Hematopoietic multipotent progenitor cell treated with erythropoietin and hydrocortisone succinate and interleukin-3 and kit ligand, for 15 days (in vitro differentiated cells): ENCODE measurements around the gene MYO5B.
"Not testable (repeated sequence)": the region's sequence is repeated elsewhere in the genome, so short reads cannot be mapped to it uniquely, and the experiment has no call there.

Experiments
- DNase-seq: peaks from one replicate; pipeline ENCODE4 v3.0.0-alpha.2; 2015; ENCODE audit warnings: low spot score

Gene MYO5B

DNA sequence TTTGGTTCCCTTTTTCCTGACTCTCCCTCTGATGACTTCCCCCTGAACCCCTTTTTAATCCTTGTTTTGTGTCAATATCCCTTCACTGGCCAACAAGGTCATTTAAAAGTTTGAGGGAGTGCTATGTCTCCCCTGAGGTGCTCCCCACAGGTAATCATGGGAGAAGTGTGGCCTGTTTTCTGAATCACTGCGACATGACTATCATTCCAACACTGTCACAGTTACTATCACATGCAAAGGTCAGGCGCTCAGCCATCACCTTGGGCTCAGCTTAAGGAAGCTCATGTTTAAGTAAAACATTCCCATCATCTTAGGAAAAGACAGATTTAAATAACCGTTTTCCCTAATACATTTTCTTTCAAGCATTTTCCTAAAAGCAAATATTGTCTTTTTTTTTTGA, 360.7 kb downstream of the MYO5B start:
- DNase-seq: no peak

DNA sequence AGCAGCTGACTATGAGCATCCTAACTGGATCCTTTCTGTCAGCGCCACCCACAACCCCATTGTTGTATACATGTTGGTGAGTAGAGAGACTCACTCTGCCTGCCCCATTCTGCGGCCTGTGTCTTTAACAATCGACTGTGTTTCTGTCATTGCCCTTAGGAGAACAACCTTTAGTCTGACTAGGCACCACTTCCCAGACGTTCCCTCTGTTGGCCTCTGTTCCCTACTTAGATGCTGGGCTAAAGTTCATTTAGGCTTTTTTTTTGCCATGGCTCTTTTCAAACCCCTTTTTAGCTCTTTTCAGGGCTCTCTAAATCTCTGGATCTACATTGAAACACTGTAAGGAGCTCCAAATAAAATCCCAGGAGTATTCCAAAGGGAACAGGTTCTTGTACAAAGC, 361.1 kb downstream of the MYO5B start:
- DNase-seq: no peak

DNA sequence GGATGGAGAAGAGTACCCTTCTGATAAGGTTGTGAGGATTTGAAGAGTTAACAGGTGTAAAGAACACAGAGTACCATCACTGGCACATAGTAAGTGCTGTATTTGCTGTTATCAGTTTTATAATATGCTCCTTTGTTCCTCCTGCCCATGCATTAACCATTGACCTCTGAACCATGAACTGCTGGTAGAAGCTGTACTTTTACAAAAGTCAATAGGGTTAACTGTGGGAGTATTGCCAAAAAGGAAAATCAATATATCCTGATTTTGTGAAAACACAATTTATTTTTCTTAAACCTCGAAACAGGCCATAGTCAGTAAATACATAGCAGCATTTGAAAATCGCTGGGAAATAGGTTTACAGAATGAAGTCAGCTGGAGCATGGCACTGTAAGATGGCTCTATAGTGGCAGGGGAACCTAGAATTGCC, 362.7 kb downstream of the MYO5B start:
- DNase-seq: no peak

DNA sequence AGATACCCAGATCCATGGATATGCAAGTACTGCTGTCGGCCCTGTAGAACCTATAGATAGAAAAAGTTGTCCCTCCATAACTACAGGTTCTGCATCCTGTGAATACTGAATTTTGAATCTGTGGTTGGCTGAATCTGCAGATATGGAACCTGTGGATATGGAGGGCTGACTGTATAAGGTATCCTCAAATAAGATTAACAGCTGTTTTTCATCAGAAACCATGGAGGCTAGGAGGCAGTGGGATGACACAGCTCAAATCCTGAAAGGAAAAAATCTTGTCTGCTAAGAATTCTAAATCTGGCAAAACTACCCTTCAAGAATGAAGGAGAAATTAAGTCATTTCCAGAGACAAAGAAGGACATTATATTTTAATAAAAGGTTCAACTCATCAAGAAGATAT, 367.0 kb downstream of the MYO5B start:
- DNase-seq: no peak

DNA sequence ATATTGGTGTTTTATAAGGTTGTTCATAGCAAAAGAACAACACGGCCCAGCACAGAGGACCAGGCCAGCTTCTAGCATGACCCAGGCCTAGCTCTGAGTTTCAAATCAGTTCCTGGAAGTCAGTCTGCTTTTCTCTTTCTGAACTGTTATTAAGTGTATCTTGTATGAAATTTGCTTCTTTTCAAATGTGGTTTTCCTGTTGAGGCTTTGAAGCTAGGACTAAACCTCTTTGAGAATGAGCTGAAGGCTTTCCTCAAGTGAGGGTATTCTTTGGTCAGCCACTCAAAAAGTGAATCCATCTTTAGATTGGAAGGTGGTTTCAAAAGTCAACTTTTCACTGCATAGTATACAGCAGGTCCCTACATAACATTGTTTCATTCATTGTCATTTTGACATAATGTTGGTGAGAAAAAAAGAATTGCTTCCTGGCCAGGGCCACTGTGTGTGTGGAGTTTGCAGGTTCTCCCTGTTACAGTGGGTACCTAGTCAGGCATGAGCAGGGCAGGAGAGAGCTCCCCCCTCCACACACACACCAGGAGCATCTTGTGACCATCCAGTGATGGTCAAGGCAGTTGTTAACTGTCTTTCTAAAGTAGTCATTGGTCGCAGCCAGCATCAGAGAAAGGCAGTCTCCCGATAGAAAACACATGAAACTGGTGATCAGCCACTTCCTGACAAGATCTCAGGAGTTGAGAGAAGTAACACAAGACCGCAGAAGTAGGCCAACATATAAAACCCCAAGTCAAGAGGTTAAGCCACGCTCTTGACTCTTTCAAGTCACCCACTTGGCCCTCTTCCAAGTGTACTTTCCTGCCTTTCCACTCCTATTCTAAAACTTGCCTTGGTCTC, 374.9 kb downstream of the MYO5B start:
- peak; percentile 48 for DNase-seq

DNA sequence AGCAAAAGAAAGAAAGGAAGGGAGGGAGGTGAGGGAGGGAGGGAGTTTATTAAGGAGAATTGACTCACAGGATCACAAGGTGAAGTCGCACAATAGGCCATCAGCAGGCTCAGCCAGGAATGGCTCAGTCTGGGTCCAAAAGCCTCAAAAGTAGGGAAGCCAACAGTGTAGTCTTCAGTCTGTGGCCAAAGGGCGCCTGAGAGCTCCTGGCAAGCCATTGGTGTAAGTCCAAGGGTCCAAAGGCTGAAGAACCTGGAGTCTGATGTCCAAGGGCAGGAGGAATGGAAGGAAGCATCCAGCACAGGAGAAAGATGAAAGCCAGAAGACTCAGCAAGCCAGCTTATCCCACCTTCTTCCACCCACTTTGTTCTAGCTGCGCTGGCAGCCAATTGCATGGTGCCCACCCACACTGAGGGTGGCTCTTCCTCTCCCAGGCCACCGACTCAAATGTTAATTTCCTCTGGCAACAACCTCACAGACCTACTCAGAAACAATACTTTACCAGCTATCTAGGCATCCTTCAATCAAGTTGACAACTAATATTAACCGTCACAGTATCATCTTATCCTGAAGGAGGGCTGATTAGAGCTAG, 375.8 kb downstream of the MYO5B start:
- DNase-seq: no peak

DNA sequence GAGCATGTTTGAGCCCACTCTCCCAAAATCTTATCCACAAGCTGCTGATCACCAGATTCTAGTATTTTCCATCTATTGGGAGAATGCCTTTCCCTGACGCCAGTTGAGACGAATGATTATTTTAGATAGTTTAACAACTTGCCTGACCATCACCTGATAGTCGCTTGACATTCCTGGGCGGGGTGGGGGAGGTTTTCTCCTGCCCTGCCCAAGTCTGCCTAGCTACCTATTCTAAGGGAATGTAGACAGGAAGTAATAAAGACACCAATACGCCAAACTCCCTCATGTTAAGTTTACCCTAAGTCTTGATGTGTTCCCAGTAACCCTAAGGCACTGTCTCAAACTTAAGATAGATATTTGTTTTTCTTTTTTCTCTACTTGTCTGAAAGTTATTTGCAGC, 377.0 kb downstream of the MYO5B start:
- no peak for DNase-seq

DNA sequence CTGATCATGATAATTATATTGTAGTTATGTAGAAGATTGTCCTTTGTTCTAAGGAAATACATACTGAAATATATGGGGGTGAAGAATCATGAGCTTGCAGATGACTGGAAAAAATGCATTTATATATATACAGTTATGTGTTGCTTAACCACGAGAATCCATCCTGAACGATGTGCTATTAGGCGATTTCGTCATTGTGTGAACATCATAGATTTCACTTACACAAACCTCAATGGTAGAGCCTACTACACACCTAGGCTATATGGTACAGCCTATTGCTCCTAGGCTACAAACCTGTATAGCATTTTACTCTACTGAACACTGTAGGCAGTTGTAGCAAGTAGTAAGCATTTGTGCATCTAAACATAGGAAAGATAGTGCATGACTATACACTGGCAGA, 379.0 kb downstream of the MYO5B start:
- DNase-seq: no peak

DNA sequence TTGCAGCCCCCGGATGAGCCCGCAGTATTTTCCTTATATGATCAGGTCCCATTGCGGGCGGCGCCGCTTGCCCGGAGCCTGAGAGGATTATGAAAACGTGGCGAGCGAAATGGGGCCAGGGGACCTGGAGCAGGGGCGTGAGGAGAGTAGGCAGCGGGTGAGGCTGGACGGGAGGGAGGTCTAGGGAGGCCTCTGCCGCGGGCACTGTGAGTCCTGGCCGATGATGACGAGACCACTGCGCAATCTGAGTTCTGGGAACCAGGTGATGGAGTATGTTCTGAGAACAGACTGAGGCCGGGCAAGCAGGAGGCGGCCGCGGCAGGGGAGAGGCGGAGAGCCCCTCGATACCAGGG, 380.8 kb downstream of the MYO5B start:
- peak; percentile 74 for DNase-seq

DNA sequence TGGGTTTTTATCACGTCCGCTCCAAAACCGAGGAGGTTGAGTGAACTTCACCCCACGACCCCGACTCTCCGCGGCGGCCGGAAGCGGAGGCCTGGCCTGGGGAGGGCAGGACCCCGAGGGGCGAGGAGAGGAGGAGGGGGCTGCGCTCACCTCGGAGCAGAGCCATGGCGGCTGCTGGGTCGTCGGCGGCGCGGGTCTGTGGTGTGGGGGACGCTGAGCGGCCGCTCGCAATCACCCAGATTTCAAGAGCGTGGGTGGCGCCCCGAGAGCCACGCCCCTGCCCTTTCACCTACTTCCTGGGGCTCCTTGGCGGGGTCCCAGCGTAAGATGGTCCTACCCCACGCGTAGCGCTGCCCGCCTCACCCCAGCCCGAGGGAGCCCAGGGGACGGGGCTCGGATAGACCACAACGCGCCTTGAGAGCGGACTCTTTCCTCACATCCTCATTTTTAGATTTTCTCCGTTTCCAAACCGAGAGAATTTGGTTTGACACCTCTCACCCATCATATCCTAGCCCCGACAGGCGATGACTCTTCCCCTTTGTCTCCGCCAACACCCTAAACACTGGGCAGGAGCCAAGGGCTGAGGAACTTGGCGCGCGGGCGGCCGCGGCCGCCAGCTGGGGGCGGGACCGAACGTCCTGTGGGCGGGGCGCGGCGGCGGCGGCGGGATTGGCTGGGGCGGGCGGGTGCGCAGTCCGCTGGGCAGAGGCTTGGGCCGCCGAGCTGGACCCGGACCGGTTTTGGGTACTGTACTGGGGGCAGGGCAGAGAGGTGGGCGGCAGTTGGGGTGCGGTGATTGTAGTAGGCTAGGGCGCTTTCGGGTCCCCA, 381.4 kb downstream of the MYO5B start, which contains the start of gene ACAA2:
ACAA2 (minus strand) TSS at position 215 of the 828 bp plus-strand sequence; CDS start at position 166, 49 bp downstream.
- DNase-seq: peak; percentile 88

DNA sequence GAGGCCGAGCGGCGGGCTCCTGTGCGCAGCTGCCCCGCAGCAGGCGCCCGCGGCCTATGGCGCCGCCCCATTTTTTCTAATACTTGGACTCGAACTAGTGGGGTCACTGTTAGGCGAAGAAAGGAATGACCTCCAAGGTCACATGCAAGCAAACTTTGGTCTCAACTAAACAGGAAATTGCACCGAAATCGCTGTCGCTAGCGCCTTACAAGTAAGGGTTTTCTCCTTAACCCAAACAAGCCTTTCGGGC, 382.0 kb downstream of the MYO5B start:
- DNase-seq: peak; percentile 16

DNA sequence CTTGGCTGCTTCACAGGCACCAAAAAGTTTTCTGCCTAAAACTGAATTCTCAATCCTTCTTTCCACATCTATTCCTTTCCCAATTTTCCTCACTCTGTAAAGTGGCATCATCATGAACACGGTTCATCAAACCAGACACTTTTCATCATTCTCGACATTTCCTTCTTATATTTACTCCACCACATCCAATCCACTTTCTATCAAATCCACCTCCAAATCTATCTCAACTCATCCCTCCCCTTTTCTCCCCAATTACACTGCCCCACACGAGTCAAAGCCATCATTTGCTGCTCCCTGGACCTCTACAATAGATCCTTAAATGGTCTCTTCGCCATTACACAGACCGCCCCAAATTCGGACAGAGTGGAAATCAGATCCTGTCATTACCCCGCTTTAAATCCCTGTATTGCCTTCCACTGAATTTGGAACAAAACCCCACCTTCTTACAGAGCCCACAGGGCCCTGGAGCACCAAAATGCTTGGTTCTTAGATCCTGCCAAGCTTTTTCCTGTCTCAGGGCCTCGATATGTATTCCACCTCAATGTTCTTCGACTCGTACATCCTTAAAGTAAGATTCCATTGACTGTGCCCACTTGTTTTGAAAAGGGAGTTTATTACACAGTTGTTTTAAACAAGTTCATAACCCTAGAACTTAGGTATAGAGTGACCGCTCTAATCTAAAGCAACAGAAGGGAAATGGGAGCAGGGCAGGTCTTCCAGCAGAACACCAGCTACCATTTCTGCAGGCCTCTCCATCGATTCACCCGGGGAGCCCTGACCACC, 382.5 kb downstream of the MYO5B start:
- DNase-seq: no peak

DNA sequence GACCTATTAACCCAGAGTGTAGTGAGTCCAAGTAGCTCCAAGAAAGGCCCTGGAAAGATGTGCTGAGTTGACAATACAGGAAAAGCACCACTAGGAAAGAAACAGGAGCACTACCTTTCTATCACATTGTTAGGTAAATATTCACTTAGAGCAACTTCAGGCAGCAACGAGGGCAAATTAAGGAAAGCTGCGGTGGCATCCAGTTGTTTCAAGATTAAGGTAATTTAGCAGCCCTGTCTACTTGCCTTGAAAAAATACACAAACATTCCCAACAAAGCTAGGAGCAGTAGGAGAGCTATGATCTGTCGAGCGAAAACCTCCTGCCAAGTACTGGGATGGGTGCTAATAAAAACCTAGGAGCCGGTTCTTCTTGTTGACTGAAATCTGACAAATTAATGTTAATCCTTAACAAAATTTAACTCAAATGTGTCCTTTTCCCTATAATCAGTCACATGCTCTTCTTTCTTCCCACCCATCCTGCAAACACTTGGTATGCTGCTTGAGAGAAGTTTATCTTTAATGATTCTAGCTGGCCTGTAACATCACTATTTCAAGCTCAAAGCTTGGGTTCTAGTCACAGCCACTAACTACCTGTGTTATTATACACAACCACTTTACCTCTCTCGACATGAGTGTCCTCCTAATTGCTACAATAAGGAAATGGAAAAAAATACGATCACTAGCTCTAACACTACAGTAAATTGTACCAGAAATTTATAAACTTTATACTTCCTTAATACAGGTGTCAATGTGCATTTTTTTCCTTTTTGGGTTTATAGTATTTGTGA, 383.6 kb downstream of the MYO5B start:
- no peak for DNase-seq

DNA sequence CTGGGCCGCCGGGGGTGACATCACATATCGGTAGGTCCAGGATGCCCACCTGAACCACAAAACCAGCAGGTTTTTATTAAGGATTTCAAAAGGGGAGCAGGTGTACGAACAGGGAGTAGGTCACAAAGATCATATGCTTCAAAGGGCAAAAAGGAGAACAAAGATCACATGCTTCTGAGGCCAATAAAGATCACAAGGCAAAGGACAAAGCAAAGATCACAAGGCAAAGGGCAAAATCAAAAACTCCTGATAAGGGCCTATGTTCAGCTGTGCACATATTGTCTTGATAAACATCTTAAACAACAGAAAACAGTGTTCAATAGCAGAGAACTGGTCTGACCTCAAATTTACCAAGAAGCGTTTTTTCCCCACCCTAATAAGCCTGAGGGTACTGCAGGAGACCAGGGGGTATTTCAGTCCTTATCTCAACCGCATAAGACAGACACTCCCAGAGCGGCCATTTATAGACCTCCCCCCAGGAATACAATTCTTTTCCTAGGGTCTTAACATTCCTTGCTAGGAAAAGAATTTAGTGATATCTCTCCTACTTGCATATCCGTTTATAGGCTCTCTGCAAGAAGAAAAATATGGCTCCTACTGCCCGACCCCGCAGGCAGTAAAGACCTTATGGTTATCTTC, 386.3 kb downstream of the MYO5B start:
- not testable (repeated sequence) for DNase-seq

DNA sequence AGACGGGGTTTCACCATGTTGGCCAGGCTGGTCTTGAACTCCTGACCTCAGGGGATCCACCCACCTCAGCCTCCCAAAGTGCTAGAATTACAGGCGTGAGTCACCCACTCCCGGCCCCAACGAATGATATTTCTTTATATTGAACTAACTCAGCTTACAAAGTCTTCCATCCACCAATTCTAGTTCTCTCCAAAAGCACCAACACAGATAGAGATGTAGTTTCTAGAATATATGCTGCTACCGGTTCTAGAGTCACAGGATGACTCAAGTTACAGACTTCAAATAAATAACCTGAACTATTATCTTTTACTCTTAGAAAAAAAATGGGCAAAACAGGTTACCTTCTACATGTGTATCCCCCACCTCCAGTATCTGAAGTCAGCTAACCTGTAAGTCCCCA, 390.9 kb downstream of the MYO5B start:
- DNase-seq: no peak

DNA sequence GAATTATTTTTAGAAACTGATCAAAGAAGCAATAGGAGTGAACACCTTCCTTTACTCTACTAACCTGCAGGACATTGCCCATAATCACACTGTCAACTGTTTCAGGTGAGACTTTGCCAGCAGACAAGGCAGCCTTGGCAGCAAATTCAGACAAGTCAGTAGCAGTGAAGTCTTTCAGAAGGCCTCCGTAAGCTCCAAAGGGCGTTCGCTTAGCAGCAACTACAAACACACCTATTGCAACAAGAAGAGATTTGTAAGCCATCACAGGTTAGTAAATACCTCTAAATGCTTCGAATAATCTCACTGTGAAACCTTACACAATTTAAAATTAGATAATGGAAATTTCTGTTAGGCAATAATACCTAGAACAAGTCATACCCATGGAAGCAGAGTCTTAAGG, 392.3 kb downstream of the MYO5B start:
- DNase-seq: no peak

DNA sequence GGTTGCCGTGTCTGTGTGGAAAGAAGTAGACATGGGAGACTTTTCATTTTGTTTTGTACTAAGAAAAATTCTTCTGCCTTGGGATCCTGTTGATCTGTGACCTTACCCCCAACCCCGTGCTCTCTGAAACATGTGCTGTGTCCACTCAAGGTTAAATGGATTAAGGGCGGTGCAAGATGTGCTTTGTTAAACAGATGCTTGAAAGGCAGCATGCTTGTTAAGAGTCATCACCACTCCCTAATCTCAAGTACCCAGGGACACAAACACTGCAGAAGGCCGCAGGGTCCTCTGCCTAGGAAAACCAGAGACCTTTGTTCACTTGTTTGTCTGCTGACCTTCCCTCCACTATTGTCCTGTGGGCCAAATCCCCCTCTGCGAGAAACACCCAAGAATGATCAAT, 394.5 kb downstream of the MYO5B start:
- DNase-seq: not testable (repeated sequence)

DNA sequence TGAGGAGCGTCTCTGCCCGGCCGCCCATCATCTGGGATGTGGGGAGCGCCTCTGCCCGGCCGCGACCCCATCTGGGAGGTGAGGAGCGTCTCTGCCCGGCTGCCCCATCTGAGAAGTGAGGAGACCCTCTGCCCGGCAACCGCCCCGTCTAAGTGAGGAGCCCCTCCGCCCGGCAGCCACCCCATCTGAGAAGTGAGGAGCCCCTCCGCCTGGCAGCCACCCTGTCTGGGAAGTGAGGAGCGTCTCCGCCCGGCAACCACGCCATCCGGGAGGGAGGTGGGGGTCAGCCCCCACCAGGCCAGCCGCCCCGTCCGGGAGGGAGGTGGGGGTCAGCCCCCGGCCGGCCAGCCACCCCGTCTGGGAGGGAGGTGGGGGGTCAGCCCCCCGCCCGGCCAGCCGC, 395.1 kb downstream of the MYO5B start:
- DNase-seq: not testable (repeated sequence)

DNA sequence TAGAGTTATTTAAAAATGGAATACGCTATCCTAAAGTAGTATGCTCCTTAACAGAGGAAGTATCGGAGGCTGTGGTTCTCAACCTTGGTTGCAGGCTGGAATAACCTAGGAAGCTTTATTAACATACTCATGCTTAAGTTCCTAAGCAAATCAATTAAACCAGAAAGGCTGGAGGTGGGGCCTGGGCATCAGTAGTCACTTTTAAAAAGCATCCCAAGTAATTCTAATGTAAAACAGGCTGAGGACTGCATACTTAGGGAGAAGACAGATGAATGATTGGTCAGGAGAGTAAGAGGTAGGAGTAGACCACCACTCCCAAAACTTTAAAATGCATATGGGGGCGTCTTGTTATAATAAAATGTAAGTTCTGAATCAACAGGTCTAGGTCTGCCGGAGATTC, 396.9 kb downstream of the MYO5B start:
- DNase-seq: no peak

DNA sequence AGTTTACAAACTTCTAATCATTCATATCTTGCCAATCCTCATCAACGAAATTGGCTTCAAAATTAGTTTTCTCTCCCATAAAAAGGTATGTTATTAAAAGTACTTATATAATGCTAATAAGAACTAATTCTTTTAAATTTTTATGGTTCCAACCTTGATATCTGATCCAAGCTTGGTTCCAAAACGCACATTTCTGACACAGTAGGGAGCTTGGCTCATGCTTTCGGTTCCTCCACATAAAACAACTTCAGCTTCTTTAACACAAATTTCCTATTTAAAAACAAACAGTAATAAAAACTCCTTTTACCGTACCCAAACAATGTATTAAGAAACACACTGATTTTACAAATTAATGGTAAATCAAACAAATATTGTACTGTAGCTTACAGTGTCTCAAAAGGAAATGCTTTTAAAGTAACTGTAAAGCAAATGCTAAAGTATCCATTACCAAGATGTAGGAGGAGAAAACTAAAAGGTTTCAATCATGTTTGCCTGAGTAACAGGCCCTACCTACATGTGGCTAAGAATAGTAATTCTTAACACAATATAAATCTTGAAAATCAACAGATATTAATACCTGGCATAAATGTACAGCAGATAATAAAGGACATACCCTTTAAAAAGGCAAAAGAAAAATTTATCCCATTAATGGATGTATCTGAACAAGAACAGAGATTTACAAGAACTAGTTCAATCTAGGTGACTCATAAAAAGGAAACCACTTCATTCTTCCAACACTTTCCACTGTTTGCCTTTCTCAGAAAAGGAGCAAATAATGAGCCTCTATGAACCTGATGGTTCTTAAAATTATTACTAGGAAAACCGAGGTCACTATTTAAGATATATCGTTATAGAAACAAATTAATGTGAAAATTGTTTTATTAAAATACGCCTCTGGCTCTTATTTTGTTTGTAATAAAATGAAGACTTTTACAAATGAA, 399.1 kb downstream of the MYO5B start:
- DNase-seq: no peak
